ENCODE data around the gene UBE2J2.
A peak's percentile ranks its signal among the peaks of the same experiment; 100 is the strongest.
"Not testable (repeated sequence)": the region's sequence is repeated elsewhere in the genome, so short reads cannot be mapped to it uniquely, and the experiment has no call there.

UBE2J2 gene

DNA sequence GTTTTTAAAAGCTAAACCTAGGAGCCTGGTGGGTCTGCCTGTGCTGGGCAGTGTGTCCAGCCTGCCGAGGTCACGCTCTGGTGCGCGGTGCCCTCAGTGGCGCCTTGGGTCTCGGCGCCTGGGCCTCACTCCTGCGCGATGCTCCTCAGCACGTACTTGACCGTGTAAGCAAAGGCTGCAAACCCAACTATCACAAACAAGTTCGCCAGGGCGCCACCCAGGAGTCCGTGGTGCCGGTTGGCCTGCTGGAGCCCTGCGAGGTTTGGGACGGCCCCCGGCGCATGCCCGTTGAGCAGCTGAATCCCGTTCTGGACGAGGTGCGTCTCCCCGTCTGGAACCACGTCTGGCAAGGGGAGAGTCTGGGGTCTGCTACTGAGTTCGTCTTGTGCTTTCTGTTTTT lies 18.6 kb downstream of the UBE2J2 start:
- DNase-seq, result no peak

DNA sequence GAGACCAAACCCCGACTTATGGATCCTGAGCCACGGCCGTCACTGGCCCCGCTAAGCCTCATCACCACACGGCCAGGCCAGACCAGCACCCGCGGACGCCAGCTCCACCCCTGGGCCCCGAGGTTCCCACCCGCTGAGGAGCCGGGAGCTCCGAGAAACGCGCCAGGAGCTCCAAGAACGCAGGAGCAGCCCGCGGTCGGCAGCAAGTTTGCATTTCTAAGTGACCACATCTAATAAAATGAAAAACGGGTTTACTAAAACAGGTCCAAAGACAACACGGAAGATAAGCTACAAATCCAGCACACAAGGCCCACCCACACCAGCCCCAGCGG lies 19.0 kb downstream of the UBE2J2 start:
- DNase-seq, result no peak

DNA sequence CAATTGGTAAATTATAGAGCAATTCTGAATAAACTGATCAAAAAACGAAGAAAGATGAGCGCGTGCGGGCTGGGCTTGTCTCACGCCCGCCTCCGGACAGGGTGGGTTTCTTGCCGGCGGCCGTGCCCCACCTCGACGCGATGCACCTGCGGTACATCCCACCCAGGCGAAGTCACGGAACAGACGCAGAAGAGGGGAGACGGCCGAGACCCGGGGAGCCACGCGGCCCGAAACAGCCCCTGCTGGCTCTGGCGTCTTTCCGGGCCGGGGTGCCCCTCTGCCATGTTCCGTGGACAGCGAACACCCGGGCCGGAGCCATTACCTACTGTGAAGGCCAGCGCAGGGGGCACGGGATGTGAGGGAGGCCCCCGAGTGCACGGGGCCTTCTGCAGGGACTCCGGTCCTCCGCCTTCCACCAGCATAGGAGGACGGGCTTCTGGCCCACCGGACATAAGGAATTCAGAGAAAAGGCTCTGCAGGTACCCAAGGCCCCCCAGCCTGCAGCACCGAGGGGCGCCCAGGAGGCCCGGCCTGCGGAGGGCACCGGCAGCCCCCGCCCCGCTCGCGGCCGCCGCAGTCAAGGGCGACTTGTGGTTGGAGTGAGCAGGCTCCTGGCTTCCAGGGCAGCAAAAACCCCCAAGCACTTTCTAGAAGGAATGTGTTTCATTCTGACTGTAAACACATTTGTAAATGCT lies 19.5 kb downstream of the UBE2J2 start:
- DNase-seq, result no peak

DNA sequence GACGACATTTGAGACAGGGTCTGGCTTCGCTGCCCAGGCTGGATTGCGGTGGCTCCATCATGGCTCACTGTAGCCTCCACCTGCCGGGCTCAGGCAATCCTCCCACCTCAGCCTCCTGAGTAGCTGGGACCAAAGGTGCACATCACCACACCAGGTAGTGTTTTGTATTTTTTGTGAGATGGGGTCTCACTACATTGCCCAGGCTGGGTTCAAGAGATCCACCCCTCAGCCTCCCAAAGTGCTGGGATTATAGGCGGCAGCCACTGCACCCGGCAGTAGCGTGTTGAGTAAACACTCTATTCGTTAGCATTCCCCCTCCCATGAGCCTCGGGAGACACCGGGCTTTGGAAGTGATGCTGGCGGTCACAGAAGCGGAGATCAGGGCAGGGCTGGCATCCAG lies 20.3 kb downstream of the UBE2J2 start:
- no peak for DNase-seq

DNA sequence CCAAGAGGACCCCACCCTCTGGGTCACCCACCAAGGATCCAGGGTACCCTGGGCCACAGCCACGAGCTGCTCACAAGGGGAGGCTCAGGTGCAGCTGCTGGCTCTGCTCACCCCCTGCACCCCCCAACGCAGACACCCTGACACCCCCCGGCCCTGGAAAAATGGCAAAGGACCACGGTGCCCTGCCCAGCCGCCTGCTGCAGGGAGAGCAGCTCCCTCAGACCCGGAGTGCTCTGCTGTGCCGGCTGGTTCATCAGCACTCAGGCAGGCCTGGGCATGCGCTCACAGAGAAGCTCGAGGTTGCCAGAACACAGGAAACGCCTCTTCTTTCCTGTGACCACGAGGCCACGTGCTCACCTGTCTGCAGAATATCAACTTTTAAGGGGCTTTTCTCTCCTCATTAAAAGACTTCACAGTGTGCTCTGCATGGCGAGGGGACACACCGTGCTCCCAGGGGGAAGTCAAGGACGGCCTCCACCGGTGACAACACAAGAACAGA lies 22.8 kb downstream of the UBE2J2 start:
- peak; percentile 69 for DNase-seq

DNA sequence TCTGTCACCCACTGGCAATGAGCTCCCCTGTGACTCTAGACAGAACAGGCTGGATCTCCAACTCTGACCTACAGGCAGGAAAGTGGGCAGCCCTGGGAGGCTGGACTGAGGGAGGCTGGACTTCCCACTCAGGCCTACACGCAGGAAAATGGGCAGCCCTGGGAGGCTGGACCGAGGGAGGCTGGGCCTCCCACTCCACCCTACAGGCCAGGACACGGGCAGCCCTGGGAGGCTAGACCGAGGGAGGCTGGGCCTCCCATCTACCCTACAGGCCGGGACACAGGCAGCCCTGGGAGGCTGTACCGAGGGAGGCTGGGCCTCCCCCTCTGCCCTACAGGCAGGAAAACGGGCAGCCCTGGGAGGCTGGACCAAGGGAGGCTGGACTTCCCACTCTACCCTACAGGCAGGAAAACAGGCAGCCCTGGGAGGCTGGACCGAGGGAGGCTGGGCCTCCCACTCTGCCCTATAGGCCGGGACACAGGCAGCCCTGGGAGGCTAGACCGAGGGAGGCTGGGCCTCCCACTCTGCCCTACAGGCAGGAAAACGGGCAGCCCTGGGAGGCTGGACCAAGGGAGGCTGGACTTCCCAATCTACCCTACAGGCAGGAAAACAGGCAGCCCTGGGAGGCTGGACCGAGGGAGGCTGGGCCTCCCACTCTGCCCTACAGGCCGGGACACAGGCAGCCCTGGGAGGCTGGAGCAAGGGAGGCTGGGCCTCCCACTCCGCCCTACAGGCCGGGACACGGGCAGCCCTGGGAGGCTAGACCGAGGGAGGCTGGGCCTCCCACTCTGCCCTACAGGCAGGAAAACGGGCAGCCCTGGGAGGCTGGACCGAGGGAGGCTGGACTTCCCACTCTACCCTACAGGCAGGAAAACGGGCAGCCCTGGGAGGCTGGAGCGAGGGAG lies 25.4 kb downstream of the UBE2J2 start:
- DNase-seq, result not testable (repeated sequence)

DNA sequence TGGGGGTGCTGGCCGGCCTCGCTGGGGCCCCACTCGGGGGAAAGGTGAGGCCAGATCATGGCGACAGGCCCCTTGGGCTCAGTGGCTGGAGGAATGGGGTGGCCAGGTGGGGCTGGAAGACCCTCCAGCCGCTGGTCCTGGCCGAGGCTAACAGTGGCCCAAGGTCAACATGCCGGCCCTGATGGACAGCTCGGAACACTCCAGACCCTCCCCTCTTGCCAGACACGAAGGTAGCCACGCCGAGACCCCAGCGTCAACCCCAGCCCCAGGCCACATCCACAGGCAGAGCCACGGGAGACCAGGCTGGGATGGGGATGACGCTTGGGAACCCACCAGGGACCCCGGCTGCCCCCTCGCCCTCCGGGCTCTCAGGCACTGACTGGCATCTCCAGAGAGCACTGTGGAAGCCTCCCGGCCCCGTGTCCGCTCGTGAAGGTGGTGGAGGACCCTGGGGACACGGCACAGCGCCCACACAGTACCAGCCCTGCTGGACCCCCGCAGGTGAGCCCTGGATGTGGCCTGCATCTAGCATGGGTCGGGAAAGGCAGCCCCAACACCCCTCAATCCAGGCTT lies 26.2 kb downstream of the UBE2J2 start:
- DNase-seq, result no peak

DNA sequence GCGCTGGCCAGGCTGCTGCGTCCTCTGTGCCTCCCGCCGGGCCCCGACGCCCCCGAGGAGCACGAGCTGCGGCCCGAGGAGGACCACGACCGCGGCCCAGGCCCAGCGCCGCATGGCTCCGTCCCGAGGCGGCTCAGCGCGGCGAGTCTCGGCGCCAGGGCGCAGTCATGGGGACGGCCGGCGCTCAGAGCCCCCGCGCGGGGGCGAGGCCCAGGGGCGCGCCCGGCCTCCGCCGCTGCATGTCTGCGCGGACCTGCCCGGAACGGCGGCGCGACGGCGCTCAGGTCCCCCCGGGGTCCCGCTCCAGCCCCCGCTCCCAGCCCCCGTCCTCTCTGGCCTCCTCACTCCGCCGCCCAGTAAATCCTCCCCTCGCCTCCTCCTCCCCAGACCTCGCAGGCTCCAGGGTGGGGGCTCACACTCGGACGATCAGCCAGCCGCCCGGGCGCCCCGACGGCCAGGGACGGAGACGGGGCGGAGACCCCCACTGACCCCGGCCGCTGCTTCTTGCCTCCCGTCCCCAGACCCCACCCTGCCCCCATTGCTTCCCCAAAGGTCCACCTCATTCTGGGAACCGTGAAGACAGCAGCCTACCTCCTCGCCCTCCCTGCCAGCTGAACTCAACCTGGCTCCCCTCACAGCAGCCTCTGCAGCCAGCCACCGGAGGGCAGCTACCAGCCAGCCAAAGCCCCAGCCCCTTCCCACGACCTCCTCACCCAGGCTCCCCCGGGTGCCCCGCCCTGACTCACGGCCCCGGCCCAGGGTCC lies 26.9 kb downstream of the UBE2J2 start, which contains the start of gene C1QTNF12:
C1QTNF12 (minus strand) TSS at position 146 of the 764 bp plus-strand sequence; CDS start at position 114, 32 bp downstream.
- no peak for DNase-seq

DNA sequence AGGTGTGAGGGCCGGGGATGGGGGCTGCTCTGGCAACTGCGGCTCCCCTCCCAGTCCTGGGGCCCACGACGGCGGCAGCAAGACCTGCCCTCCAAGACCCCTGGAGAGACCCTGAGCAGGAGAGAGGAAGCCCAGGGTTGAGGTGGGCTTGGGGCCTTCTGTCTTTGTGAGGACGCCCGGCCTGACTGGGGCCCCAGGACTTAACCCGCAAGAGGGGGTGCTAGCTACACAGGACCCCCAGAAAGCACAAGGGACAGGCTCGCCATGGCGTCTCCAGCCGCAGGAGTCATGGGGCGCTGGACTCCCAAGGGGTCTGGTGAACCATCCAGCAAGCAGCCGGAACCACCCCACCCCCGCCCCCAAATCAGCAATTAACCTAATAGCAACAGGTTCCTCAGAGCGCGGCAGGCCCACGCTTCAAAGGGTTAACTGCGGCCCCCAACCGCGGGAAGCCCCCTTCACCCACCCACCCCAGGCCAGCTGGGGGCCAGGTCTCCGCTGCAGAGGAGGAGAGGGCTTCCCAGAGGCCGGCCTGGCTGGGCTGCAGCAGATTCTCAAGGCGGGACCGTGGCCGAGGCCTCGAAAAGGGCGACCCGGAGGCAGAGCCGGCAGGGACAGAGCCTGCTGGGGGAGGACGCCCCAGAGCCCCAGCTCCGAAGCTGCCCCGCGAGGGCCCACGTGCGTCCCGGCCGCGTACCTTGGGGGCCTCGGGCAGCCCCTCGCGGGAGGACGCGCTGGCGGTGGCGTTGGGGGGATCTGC lies 27.7 kb downstream of the UBE2J2 start:
- no peak for DNase-seq

DNA sequence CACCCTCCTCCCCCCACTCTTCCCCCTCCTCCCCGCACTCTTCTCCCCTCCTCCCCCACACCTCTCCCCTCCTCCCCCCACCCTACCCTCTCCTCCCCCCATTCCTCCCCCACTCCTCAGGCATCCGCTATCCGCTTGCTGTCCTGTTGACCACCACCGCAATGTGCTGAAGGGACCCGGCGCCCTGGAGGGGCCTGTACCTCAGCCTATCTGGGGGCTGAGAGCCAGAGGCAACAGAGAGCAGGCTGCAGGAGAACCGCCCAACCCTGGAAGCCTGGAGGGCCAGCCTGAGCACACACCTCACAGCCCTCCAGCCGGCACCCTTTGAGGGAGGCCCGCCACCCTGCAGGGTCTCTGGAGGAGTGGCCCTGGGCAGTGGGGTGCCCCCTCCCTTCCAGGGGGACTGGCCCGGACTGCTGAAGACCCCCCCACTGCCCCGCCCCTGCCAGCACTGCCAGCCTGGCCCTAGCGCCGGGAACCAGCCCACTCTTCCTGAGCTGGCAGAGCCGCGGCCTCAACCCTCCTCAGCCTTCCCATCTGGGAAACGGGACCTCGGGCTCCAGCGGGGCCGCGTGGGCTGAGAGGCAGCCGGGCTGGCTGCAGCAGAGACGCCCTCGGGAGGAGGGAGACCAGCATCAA lies 28.4 kb downstream of the UBE2J2 start:
- DNase-seq, result no peak

DNA sequence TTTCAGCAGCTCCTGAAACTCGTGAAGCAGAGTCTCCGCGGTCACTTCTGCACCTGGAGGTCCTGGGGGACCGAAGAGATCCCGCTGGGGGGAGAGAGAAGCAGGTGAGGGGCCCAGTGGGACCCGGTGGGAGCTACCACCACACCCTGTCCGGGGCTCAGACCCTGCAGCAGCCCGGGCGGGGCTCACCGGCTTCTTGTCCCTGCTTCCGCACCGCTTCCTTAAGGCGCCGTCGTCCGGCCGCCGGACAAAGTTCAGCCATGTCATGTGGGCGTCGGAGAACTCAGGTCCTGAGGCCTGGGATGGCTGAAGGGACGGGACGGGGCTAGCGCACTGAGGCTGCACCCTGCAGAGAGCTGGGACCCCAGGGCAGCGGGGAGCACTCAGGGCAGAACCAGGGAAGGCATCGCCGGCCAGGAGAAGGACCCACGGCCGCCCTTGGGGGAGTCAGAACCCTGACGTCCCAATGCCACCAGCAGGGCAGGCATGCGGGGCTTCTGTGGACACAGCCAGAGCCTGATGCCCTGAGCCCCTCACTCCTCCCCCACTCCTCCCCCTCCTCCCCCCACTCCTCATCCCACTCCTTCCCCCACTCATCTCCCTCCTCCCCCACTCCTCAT lies 29.4 kb downstream of the UBE2J2 start:
- DNase-seq, result no peak

DNA sequence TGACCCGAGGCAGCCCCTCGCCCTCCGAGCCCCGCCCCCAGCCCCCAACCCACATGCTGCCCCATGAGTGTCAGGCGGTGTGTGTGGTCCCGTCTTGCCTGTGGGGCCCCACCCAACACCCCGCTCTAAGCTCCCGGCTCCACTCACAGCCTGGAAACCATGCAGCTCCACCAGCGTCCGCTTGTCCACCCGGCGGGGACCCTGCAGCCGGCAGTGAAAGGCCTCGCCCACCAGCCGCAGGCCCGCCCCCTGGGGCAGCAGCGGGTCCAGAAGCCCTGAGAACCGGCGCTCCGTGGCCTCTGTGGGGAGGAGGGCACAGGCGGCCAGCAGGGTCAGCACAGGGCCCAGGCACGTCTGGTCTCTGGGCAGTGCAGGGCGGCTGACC lies 29.9 kb downstream of the UBE2J2 start:
- DNase-seq, result no peak

DNA sequence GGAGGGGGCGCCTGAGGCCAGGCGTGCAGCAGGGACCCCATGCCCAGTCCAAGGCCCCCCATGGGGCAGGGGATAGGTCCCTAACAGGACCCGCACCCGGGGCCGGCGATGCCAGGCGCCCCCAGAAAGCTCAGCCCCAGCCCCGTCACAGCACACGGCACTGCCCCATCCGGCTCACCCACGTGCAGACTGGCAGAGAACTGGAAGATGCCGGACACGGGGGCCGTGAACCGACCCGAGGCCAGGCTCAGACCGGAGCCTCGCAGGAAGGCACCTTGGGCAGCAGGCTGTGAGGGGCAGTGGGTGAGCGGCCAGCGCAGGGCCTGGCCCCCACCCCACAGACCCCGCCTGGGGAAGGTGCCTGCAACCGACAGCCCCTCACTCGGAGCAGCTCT lies 30.4 kb downstream of the UBE2J2 start:
- DNase-seq, result no peak

DNA sequence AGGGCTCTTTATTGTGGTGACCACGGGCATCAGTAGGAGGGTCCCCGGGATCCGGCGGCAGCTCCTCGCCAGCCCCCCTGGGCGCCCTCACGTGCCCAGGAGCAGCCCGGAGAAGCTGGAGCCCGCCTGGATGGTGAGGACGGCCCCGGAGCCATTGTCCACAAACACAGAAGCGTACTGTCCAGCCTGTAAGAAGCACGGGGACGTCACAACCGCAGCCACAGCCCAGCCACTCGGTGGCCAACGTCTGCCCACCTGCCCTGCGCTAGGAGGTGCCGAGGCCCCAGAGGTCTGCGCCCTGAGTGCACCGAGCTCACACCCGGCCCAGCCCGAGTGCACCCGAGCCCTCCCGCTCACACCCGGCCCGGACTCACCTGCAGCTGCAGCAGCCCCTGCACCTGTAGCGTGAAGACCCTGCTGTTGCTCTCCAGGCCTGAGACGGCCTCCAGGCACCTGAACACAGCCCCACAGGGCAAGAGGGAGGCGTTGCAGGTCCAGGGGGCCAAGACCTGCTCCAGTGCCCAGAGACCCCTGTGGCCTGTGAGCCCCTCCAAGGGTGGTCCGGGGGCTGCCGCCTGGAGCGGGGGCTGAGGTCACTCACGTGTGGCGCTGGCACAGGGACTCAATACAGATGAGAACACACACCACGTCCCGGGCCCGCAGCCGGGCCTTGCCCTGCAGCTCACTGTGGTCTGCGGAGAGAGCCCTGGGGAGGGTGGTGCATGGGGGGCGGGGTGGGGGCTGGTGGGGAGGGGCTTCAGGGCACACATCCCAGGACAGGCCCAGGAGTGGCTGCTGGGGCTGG lies 31.0 kb downstream of the UBE2J2 start:
- DNase-seq, result no peak

DNA sequence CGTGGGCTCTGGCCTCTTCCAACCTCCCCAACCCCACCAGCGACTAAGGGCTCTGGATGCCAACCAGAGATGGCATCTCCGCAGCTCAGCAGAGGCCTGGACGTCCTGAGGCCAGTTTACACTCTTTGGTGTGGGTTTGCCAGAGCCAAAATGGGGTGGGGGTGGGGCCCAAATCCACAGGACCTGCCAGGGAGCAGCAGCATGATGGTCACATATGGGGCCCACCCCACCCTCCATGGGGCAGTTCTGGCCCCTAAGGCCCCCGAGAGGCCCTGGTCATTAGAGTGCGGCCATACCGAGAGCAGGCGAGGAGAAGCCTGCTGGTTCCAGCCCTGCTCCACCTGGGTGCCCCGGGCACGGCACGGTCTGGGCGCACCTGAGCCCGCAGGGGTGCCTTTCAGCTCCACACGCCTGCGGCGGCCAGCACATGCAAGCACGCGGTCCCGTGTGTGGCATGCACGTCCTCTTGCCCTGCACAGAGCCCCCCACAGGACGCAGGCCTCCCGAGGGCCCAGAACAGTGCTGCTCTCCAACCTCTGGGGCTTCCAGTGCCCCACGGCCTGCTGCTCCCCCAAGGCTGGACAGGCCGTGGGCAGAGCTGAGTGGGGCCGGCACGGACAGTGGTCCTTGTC lies 31.9 kb downstream of the UBE2J2 start:
- no peak for DNase-seq

DNA sequence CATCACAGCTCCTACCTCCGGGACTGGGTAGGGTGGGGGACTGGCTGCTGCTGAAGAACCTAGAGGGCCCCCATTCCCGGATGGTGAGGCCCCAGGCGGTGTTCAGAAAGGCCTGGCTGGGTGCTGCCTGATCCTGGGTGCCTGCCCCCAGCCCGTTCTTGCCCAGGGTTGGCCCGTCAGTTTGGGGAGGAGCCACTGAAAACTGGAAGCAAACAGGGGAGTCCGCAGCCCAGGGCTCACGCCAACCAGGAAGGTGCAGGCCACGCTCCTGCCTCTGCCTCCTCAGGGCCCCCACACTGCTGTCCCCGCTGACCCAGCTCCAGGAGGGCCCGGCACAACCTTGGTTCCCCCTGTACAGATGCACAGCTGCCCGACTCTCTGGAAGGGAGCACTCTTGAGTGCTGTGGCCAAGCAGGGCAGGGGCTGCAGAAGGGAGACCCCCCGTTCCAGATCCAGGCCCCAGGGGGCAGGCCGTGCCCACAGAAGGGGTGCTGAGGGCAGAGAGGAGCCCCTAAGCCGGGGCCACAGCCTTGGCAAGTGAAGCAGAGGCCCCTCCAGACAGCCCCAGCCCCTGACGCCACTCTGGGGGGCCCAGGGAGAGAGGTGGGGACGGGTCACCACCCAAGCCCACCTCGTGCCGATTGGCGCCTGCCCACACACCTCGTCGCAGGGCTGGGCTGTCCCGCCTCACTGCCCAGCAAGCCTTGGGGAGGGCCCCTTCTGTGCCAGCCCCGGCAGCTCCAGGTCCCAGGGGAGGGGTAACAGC lies 32.6 kb downstream of the UBE2J2 start:
- DNase-seq, result no peak

DNA sequence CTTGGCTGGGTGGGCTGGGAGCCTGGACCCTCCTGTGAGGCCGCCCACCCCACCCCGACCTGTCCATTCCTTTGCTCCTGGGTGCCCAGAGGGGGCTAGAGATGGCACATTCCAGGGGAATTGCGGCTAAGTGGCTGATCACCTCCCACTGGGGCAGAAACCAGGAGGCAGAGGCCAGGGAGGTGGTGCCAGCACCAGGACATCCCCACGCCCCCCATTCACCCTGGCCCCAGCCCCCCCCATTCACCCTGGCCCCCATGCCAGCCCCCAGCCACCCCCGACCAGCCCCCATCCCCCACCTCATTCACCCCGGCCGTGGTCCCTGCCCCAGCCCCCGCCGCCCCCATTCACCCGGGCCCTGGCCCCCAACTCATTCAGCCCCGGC lies 33.3 kb downstream of the UBE2J2 start:
- DNase-seq, result no peak

DNA sequence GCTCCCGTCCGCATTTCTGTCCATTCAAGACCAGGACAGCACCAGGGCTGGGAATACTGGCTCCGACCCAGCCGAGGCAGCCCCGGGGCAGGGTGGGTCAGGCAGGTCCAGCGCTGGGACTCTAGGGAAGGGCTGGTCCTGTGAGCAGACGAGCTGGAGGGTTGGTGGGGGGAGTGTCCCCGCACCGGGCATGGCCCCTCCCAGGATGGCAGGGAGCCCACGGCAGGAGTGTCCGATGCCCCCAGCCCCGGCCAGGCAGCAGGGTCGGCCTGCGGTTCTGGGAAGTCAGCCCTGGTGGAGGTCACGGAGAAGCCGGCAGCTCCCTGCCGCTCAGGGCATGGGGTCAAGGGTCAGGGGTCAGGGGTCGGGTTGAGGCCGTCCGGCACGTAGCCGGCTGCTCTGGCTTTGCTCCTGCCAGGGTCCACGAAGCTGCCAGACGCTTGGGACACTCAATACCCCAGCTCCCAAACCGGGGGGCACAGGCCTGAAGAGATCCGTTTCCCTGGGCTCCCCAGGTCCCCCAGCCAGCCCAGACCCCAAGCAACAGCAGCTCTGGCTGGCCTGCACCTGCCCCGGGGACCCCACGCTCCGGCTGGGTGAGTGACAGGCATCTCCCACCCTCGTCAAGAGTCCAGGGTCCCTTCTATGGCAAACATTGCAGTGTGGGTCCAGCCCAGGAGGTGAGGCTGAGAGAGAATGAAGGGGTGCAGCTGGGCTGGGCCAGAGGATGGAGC lies 33.9 kb downstream of the UBE2J2 start:
- no peak for DNase-seq

Data from stimulated activated CD8-positive, alpha-beta memory T cell treated with anti-CD3 and anti-CD28 coated beads, Interleukin-4, amount 100 ng/mL, for 48 hours (primary cell).